GM21717 (cell line): Measurements from ENCODE around the gene SYT5.
"Not testable (repeated sequence)": the region's sequence is repeated elsewhere in the genome, so short reads cannot be mapped to it uniquely, and the experiment has no call there.

ENCODE experiments used
- ATAC-seq: cut with Tn5 transposase; IDR thresholded peaks from one replicate; pipeline ENCODE4 v1.9.1; 2021; ENCODE audit warnings: mild to moderate bottlenecking, moderate library complexity; ENCODE audit not compliant: unreplicated experiment

Gene SYT5

DNA sequence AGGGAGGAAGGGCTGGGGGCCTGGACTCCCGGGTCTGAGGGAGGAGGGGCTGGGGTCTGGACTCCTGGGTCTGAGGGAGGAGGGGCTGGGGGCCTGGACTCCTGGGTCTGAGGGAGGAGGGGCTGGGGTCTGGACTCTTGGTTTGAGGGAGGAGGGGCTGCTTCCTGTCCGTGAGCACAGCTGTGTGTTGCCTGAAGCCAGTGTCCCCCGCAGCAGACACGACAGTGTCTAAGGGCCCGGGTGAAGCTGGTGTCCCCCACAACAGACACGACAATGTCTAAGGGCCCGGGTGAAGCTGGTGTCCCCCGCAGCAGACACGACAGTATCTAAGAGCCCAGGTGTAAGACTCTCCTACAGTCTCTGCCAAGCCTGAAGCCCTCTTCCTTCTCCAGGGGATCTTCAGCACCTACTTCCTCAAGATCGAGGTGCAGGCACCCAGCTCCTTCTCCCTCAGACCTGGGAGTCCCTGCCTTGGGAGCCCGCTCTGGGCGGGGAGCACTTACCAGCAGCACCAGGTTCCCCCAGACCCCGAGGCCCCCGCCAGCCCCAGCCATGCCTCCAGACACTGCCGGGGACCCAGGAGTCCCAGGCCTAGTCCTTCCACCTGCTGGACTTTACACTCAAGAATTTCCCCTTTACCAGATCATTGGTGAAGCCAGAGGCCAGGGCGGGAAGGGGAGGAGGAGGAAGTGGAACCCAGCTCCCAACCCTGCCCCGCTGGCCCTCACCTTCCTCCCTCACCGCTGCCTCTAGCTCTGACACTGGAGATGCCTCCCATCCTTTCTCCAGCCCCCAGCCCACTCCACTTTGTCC is 29.0 kb upstream of the SYT5 start, which contains the start of gene PTPRH:
Gene PTPRH, minus strand, starts transcription at position 622 of the 813 bp plus-strand sequence. Its CDS starts 68 bp downstream, at position 554.
- no peak for ATAC-seq

DNA sequence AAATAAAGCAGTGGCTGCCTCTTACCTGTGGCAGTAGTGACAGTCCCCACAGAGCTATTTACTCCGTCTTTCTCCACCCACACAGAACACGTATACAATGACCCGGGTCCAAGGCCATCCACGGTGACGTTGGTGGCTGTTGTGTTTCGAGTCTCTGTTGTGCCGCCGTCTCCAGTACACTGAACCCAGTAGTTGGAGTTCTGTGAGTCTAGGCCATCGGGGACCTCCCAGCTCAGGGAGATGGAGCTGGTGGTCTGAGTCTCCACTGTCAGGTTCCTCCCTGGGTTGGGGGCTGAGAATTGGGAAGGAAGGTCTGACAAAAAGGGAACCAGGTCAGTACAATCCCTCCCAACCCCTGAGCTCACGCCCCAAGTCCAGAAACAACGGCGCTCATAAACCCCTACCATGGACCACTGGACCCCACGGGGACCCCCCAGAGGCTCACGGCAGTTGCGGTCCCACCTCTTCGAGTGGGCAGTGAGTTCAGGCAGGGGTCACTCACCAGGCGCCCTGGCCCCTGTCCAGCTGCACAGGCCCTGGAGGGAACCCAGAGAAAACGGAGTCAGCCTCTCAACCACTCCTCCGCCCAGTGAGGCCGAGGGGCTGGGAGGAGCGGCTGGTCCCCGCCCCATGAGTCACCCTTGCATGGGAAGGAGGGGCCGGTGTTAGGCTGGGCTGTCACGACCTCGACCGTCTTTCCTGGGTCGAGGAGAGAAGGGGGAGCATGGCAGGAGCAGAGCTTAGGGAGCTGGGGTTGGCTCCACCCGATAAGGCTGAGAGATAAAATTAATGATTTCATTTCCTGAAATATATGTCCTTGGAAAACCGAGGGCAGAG is 26.8 kb upstream of the SYT5 start:
- no peak for ATAC-seq

DNA sequence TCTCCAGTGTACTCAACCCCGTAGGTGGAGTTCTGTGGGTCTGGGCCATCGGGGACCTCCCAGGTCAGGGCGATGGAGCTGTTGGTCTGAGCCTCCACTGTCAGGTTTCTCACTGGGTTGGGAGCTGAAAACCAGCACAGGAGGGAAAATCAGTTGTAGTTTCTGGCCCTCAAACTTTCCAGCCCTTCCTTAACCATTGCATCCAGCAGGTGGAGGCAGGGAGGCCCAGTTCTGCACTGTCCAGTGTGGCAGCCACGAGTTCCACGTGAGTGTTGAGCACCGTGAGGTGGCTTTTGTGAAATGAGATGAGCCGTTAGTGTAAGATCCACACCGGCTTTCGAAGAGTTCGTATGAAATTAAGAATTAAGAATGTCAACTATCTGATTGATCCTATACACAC is 22.1 kb upstream of the SYT5 start:
- not testable (repeated sequence) for ATAC-seq

DNA sequence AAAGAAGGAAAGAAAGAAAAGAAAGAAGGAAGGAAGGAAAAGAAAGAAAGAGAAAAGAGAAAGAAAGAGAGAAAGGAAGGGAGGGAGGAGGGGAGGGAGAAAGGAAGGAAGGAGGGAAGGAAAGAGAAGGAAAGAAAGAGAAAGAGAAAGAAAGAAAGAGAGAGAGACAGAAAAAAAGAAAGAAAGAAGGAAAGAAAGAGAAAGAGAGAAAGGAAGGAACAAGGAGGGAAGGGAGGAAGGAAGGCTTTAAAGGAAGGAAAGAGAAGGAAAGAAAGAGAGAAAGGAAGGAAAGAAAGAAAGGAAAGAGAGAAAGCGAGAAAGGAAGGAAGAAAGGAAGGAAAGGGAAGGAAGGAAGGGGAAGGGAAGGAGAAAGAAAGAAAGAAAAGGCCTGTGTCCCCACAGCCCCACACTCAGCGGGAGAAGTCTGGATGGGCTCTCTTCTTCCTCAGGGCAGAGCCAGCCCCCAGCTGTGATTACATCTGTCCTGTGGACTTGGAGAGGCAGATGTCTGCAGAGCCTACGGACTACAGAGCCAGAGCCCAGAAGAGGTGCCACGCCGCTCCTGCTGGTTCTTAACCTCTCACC is 19.6 kb upstream of the SYT5 start:
- no peak for ATAC-seq

DNA sequence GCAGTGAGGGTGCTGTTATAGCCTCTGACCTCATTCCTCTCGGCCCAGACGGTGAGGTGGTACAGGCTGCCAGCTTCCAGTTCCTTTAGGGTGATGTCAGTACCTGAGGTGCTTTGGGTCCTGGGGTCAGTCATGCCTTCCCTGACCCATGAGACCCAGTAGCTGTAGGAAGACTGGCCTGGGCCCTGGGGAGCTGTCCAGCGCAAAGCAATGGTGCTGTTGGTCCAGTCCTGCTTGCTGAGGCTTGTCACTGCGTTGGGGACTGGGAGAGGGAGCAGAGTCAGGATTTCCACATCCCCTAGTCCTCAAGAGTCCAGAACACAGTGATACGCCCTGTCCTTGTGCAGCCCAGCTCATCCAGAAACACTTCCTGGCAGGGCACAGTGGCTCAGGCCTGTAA is 18.6 kb upstream of the SYT5 start:
- no peak for ATAC-seq

DNA sequence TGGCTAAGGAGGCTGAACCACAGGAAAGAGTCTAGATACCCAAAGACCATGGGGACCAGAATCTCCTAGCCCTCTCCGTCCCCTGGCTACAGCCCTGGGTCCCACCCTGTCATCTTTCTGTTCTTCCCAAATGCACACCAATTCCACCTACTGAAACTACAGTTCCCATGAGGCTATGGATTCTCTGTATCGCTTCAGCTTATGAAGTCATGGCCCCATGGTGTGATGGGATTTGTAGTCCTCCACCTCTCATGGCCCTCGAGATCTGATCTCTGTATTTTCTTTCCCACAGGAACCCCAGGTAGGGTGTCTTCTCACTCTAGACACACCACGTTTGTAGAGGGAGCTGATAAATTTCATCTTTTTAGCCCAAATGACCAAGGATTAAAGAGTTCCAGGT is 17.4 kb upstream of the SYT5 start:
- no peak for ATAC-seq

DNA sequence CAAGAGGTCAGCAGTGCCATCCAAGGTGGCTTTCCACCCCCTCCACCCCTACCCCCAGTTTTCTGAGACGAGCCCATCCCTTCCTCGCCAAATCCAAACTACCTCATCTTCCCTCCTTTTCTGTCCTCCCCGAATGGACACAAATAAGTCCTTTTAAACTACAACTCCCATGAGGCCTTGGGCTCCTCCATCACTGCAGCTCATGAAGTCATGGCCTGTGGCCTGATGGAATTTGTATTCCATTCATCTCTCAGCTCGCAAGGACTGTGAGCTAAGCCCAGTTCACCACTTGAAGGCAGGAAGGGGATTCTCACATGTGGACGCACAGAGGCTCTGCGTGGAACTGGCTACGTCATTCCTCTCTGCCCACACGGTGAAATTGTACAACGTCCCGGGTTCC is 16.7 kb upstream of the SYT5 start:
- no peak for ATAC-seq

DNA sequence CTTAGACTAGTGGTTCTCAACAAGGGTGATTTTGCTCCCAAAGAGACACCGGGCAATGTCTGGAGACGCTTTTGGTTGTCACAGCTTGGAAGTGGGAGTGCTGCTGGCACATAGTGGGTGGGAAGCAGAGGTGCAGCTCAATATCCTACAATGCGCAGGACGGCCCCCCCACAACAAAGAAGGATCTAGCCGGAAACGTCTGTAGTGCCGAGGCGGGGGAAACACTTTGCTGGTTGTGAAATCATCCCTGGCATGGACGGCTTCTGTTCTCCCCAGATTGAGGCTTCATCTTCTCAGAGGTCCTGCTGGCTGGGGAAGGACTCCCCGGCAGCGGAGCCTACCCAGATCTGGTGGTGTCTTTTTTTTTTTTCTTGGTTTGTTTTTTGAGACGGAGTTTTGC is 13.4 kb upstream of the SYT5 start:
- ATAC-seq, result no peak

DNA sequence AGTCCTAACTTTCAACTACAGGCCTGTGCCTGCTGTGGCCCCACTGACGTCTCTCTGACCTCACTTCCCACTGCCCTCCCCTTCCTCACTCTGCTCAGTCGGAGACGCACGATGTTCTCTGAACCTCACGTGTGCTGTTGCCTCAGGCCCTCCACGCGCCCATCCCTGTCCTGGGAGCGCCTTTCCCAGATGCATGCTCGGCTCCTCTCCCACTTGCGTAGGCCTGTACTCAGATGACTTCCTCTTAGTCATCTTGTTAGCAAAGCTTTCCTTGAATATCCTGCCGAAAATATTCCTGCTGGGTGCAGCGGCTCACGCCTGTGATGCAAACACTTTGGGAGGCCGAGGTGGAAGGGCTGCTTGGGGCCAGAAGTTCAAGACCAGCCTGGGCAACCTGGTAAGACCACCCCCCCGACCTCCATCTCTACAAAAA is 9.3 kb upstream of the SYT5 start:
- no peak for ATAC-seq

DNA sequence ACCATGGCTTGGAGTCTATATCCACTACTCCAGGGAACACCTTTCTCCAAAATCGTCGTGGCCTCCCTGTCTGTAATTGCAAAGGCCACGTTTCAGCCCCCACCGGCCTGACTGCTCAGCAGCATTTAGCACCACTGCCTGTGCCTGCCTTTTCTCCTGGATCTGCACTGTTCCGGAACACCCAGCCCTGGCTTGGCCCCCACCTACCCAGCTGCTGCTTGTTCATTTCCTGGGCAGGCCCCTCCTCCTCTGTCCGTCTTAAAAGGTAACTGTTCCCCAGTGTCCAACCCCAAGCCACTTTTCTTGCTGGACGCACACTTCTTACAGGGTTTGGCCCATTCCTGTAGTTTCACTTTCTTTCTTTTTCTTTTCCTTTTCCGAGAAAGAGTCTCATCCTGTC is 8.5 kb upstream of the SYT5 start:
- ATAC-seq, result no peak

DNA sequence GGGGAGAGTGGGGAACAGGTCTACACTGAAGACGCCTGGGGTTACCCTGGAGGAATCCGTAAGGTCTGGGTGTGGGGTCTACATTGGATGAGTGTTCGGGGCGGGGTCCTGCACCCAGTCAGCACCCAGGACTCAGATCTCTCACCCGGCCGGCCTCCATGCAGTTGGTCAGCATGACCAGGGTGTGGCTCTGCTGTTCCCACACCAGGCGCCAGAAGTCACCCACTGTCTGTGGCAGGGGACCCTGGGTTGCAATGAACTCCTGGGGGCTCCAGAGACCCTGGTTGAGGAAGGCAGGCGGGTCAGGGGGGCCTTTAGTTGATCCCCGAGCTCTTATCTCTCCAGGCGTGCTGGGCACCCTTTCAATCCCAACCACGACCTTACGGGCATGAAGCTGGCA is 6.0 kb upstream of the SYT5 start:
- no peak for ATAC-seq

DNA sequence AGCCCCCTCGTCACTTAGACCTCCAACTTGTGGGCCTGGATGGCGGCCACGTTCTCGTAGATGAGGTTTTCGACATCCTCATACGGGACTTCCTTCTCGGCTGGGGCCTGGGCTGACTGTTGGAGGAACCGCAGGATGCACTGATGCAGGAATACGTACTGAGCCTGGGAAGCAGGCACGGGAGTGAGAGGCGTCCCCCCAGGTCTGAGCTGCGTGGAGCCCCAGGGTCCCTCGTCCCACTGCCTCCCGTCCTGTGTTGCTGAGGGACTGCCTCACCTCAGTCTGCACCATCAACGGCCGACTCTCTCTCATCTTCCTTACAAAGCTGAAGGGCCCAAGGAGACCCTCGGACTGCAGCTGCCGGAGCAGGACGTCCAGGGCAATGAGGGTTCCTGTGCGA is 1.7 kb upstream of the SYT5 start:
- no peak for ATAC-seq

DNA sequence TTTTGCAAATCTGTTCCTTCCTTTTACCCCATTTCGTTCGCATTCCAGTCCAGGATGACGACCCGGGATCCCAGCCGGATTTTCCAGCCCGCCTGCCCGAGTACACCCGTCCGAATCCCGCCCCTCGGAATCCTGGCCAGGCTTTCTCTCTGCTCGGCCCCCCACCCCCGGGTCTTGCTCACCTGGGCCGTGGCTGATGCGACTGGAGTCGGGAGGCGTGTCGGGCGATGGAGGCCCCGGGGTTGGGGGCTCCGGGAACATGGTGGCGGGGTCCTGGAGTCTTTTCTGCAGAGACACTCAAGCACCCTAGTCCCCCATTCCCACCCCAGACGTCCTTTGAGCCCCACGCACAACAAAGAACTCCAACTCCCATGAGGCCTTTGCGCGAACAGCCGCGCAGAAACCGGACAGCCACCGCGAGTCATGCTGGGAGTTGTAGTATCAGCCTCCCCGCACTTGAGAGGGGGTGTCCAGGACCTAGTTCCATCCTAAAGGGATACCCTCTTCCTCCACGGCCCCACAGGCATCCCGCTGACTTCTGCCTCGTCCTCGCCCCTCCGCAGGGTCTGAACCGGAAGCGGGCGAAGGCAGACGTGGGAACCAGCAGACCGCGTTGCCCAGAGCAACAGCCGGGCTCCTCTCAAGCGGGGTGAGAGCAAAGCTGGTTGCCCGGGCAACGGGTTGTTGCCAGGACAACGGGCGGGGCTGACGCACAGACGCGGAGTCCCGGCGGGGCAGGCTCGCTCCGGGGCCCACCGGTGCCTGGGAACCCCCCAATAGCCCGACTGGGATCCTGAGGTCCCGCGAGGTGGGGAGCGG is 1.1 kb downstream of the SYT5 start:
- peak; percentile 63 for ATAC-seq

DNA sequence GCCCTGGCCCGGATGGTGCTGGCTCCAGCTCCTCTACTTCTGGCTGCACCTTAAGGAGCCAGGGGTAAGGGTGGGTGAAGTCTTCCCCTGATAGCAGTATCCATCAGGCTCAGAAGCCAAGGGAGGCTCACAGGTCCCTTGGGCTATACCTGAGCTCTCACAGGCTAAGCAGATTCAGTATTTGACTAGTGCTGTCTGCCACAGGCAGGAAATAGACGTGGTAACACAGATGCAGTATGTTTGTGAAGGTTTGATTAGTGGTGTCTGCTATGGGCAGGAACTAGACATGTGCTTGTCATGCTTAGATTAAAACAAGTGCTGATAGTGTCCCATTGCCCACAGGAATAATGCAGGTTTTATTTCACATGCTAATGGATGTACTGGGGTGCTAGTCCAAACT is 4.0 kb downstream of the SYT5 start:
- no peak for ATAC-seq

DNA sequence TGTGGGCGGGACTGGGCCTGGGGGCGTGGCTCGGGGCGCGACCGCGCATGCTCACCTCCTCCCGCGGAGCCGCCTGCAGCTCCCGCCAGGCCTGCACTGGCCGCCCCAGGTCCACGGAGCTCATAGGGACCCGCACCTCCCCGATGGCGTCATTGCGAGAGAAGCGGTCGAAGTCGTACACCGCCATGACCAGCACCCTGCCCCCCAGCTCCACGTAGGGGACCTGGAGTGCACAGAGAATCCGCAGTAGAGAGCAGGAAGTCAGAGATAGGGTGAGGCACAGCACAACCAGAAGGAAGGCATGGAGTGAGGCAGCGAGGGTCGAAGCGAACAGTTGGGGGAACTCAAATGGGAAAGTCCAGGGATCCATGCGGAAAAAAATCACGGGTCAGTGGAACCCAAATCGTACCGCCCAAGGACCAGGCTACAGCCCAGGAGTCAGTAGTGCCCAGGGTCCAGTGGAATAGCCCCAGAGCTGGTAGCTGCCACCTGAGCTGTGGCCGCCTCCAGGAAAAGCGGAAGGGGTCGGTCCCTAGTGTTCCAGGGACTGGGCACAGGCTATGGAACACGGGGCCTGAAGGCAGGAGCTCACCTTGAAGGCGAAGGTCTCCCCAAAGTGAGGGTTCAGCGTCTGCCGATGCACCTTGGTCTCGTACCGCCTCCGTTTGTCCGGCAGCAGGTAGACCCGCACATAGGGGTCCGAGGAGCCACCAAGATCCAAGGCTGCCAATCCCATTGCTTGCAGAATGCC is 4.8 kb downstream of the SYT5 start:
- ATAC-seq, result no peak

DNA sequence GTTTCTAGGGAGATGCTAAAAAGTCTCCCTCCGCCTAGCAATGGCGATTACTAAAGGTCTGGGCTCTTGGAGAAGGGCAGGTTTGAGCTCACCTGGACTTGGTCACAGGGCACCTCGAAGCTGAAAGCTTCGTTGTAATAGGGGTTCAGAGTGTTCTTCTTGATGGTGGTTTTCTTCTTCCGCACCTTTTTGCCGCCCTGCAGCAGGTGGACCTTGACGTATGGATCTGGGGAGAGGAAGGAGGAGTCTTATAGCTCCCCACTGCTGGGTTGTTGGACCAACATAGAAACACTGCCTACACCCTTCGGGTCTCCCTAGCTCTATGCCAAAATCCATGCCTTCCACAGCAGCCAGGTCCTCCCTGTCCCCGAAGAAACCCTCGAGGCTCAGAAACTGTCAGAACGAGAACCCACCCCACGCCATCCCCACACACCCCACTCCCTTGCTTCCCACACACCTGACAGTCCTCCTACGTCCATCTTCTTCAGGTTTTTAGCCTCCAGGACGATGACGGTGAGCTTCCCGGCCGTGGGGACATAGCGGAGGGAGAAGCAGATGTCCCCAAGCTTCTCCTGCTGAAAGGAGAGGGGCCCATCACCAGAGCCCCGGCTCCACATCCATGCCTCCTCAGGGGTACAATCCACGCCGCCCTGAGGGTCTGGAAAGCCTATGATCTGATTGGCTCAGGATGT is 5.5 kb downstream of the SYT5 start:
- no peak for ATAC-seq

DNA sequence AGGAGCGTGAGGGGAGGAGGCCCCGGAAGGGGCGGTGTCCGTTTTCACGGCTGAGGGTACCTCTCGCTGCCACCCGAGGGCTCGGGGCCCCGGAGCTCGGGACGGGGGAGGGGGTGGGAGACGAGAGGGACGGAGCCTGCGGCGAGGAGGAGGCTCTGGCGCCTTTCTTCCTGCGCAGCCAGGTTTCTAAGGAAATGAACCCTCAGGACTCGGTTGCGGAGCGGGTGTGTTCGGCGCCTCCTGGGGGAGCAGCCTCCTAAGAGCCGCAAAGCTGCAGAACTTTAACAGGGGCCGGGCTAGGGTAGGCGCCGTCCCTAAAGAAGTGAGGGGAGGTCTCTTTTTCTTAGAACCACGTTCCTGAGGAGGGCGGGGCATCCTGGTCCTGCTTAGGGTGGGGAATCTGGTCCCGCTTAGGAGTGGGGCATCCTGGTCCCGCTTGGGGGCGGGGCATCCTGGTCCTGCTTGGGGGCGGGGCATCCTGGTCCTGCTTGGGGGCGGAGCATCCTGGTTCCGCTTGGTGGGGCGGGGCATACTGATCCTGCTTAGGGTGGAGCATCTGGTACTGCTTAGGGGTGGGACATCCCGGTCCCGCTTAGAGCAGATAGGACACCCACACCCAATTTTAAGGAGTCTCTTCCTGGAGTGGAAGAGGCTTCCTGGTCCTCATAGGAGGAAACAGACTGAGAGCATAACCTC is 6.2 kb downstream of the SYT5 start:
- ATAC-seq, result no peak

DNA sequence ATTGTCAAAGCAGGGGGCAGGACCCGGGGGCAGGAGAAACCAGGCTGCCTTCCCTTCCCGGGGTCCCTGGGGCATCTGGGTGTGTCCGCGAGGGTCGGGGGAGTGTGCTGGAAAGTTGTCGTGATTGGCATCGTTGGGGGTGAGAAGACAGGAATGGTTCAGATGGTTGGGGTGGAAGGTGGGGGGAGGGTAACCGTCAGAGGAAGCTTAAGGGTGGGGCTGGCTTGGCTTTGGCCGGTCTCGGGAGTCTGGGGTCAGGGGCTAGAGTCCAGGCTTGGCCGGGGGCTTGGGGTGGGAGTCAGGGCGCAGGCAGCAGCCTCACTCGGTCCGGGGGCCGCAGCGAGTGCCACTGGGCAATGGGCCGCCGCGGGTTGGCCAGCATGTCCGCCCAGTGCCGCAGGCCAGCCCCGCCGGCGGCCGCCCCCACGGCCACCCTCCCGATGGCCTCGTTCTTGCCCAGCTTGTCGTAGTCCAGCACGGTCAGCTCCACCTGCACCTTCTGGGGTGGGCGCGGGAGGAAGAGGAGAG is 6.8 kb downstream of the SYT5 start:
- no peak for ATAC-seq

DNA sequence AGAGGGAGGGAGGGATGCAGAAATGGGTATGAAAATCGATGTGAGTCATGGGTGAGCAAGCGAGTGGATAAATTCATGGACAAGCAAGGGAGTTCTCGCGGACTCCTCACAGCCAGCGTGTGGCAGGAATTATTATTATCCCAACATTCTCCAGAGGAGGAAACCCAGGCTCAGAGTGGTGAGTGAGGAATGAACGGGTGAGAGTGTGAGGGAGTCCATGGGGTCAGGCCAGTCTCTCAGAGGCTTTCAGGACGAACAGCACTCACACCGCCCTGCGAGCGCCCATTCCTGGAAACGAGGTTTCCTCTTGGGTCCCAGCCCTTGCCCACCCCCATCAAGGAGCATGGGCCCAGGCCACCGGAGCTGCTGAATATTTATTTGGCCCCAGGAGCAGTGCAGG is 7.3 kb downstream of the SYT5 start:
- no peak for ATAC-seq
